NCI-H345 treated with DMSO at 0.1 percent for 48 hours (cell line): Measurements from ENCODE around the gene ZNF618.

ENCODE experiments used
- DNase-seq: peaks from one replicate; lab custom pipeline; 2025; ENCODE audit not compliant: unreplicated experiment; lab: John Stamatoyannopoulos, UW

The ZNF618 gene, protein sequence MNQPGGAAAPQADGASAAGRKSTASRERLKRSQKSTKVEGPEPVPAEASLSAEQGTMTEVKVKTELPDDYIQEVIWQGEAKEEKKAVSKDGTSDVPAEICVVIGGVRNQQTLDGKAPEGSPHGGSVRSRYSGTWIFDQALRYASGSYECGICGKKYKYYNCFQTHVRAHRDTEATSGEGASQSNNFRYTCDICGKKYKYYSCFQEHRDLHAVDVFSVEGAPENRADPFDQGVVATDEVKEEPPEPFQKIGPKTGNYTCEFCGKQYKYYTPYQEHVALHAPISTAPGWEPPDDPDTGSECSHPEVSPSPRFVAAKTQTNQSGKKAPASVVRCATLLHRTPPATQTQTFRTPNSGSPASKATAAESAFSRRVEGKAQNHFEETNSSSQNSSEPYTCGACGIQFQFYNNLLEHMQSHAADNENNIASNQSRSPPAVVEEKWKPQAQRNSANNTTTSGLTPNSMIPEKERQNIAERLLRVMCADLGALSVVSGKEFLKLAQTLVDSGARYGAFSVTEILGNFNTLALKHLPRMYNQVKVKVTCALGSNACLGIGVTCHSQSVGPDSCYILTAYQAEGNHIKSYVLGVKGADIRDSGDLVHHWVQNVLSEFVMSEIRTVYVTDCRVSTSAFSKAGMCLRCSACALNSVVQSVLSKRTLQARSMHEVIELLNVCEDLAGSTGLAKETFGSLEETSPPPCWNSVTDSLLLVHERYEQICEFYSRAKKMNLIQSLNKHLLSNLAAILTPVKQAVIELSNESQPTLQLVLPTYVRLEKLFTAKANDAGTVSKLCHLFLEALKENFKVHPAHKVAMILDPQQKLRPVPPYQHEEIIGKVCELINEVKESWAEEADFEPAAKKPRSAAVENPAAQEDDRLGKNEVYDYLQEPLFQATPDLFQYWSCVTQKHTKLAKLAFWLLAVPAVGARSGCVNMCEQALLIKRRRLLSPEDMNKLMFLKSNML

GRCh38 chr9:113876151-113876992 is at the start of gene ZNF618:
ZNF618 (plus strand) TSS chr9:113876309; CDS start chr9:113876381, 72 bp downstream.
- no peak for DNase-seq

DNA sequence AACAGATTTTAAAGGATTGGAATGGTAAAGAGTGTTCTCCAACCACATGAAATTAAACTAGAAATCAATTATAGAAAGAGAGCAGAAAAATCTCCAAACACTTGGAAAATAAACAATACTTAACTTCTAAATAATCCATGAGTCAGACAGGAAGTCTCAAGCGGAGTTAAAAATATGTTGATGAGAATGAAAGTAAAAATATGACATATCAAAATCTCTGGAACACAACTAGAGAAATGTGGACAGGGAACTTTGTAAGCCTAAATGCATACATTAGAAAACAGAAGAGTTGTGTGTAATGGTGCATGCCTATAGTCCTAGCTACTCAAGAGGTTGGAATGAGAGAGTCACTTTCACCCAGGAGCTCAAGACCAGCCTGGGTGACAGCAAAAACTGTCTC is 47.9 kb upstream of the ZNF618 start:
- DNase-seq, result no peak

DNA sequence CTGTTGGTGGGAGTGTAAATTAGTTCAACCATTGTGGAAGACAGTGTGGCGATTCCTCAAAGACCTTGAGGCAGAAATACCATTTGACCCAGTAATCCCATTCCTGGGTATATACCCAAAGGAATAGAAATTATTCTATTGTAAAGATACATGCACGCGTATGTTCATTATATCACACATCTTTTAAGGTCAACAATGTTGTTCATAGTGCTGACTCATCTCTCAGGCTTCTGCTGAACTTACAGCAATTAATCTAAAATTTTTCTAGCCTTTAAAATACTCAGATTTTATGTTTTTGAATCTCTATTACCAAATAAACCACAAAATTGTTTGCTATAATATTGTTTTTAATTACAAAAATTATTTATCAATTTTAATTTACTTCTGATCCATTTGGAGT is 38.8 kb upstream of the ZNF618 start:
- no peak for DNase-seq

GRCh38 chr9:113842086-113842485 is 34.0 kb upstream of the ZNF618 start:
- no peak for DNase-seq

DNA sequence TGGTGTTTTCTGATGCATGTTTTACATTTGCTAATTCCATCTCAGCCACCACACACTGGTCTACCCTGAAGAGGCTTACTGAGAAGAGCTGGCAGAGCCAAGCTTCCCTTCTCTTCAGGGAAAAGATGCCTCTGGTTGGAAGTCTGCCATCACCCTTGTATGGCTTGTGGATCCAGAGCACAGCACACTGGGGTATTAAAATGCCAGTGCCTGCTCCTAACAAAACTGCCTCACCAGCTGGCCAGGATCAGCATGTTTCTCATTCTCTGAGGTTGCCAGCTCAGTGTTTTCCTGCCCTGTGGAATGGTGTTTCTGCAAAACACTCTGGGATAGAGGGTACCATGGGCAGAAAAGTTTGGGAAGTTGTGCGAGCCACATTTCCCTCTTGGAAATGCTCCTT is 31.6 kb upstream of the ZNF618 start:
- DNase-seq, result no peak

DNA sequence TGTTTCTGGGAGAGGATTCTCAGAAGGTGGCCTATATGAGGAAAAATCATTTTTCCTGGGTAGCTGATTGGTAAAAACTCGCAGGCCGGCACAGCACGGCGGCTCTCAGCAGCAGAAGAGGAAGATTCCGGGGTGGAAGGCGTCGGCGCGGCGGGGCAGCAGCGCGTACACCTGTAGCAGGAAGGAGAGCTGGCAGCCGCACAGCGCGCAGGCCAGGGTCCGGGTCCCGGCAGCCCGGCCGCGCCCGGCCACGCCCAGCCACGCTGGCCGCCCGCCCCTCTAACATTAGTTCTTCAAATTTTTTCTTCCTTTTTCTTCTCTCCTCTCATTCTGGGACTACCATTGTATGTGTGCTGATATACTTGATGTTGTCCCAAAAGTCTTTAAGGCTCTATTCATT is 24.8 kb upstream of the ZNF618 start:
- DNase-seq, result no peak

GRCh38 chr9:113851873-113852272 is 24.2 kb upstream of the ZNF618 start:
- DNase-seq, result no peak

- no peak for DNase-seq
These were observed 22.8 kb upstream of the ZNF618 start for GRCh38 chr9:113853333-113853732.

- DNase-seq, result no peak
These were observed 21.8 kb upstream of the ZNF618 start for GRCh38 chr9:113854310-113854709.

GRCh38 chr9:113857875-113858274 is 18.2 kb upstream of the ZNF618 start:
- DNase-seq, result no peak

DNA sequence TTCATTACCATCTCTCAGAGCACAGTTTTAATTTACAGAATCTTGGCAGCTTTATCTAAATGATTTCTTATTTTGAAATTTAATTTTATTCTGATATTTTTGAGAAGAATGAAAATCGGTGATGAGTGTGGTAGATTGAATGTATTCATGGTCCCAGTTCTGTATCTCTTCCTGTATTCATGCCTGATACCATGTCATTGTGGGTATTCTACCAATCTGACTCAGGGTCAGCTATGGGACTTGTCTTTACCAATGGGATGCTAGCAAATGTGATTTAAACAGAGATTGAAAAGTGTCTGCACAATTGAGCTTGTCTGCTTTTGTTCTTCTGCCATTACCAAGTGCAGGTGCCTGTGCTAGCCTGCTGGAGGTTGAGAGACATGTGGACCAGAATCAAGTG is 17.8 kb upstream of the ZNF618 start:
- no peak for DNase-seq

DNA sequence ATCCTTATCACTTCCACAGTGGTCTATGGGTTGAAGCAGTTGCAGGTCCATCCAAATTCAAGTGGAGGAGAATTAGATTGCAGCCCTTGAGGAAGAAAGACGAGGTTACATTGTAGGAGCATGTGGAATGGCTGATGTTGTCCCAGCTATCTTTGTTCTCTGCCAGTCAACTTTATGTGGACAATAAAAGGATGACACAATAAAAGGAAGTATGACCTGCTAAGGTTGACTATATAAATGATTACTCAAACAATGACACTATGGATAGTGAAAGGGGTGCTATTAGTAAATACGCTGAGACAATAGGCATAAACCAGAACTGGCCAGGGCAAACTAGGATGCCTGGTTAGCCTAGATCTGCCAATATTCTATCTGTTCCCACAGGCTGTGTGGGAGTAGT is 12.8 kb upstream of the ZNF618 start:
- DNase-seq, result no peak

- no peak for DNase-seq
These were observed 7.6 kb upstream of the ZNF618 start for GRCh38 chr9:113868501-113868900.

DNA sequence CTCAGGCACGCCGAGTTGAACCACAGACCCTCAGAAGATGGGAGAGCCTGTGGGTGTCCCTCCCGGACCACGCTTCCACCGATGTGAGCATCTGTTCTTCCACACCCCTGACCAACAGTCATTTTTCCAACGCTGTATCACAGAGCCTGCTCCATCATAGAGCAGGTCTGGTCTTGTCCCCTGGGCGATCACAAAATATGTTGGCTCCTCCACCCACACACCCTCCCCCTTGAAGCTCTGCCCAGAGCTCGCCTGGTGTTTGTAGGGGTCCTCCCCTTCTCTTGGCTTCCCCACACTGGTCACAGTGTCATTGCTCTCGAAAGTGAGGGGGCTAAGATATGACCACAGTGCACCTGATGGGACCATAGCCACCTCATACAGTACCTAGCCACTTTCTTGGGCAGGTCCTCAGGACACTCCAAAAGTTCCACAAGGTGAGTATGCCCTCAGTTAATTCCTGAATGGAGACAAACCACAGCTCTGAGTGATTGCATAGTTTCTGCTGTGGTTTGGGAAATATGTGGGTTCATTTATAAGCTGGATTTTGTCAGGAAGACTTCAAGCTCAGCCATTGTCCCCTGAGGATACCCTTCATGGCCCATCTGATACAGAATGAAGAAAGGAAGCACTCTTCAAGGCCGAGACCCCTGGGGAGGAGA is 3.5 kb upstream of the ZNF618 start:
- DNase-seq, result no peak

DNA sequence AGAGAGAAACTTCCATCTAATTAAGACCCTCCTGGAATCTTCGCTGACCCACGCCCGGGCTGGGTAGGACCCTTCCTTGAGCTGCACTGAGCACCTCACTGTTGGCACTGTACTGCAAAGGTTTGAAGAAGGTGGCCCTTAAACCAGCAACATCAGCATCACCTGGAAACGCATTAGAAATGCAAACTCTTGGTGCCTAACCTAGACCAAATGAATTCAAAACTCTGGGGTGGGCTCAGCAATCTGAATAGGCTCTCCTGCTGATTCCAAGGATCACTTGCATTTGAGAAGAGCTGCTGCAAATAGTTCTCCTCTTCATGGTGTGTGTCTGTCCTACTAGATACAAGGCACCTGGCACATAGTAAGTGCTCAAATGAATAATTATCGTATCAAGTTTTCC is 2.7 kb upstream of the ZNF618 start:
- DNase-seq, result no peak

- no peak for DNase-seq
These were observed 2.2 kb upstream of the ZNF618 start for GRCh38 chr9:113873926-113874325.

GRCh38 chr9:113875459-113876150 is 504 bp upstream of the ZNF618 start:
- no peak for DNase-seq

DNA sequence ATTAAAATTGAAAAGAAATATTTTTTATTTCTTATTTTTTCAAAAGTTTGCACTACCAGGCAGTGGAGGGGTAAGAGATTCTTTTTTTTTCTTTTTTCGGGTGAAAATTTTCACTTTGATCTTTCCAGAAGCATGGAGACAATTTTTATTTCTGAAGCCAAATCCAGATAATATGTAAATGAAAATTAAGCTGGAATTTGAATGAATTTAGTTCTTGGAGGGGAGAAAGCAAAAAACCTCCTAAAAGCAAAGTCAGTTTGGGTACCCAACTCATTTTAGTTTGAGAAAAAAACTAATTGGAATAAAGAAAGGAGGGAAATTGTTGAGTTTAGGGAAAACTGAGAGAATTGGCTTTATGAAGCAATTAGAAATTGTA is 872 bp downstream of the ZNF618 start:
- no peak for DNase-seq

DNA sequence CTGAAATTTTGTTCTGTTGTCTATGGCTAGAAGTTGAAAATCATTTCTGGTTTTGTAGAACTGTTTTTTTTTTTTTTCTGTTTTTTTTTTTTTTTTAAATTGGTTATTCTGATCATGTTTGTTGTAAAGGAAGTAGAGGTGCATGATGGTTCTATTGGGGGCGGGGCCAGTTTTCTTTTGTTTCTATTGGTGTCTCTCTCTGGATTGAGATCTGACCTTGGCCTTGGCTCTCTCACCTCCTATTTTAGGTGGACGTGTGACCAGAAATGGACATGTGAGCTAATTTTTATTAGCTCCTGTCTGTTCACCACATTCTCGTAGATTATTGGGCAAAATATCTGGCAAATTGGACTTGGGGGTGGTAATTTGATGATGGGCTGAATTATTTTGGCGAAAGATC is 3.2 kb downstream of the ZNF618 start:
- DNase-seq, result no peak

- no peak for DNase-seq
These were observed 3.8 kb downstream of the ZNF618 start for GRCh38 chr9:113879911-113880310.
